Astrocyte (in vitro differentiated cells and primary cell): Measurements from ENCODE around the gene ITPKB. TPM values are rescaled to one million over a fixed set of nuclear protein-coding genes. Genes with fewer than 3 reads are reported as not detected.

Experiments
- DNase-seq: peaks from one replicate; pipeline ENCODE4 v3.0.0-alpha.2; 2010; ENCODE audit warnings: low read depth
- FAIRE-seq: peaks from 2 replicates; lab custom pipeline; 2011; peaks lifted over from hg19 to GRCh38; lab: Jason Lieb, UNC
- H2AFZ ChIP-seq: 2 replicates; pipeline ENCODE4 v1.6.0; 2012; ENCODE audit warnings: low read depth, low read length, inconsistent platforms
- H3K27ac ChIP-seq: 2 replicates; pipeline ENCODE4 v1.5.1; 2011; ENCODE audit warnings: low read depth, low read length, inconsistent platforms
- H3K27me3 ChIP-seq: 2 replicates; pipeline ENCODE4 v1.6.0; 2011; ENCODE audit warnings: low read length, inconsistent platforms; ENCODE audit not compliant: insufficient read depth
- H3K36me3 ChIP-seq: 2 replicates; pipeline ENCODE4 v1.5.1; 2011; ENCODE audit warnings: low read length, inconsistent platforms; ENCODE audit not compliant: insufficient read depth
- H3K4me1 ChIP-seq: 2 replicates; pipeline ENCODE4 v1.5.1; 2011; ENCODE audit warnings: low read length, inconsistent platforms; ENCODE audit not compliant: insufficient read depth
- H3K4me2 ChIP-seq: 2 replicates; pipeline ENCODE4 v1.6.0; 2012; ENCODE audit warnings: low read length, inconsistent platforms
- H3K4me3 ChIP-seq: 2 replicates; pipeline ENCODE4 v1.5.1; 2011; ENCODE audit warnings: low read depth, mild to moderate bottlenecking, low read length, inconsistent platforms; ENCODE audit not compliant: insufficient read depth
- H3K79me2 ChIP-seq: 2 replicates; pipeline ENCODE4 v1.6.0; 2012; ENCODE audit warnings: mild to moderate bottlenecking, low read length, inconsistent platforms; ENCODE audit not compliant: insufficient read depth
- H3K9ac ChIP-seq: 2 replicates; pipeline ENCODE4 v1.6.0; 2012; ENCODE audit warnings: mild to moderate bottlenecking, low read length, inconsistent platforms
- H3K9me3 ChIP-seq: 2 replicates; pipeline ENCODE4 v1.5.1; 2012; ENCODE audit warnings: low read depth, mild to moderate bottlenecking, low read length, inconsistent platforms; ENCODE audit not compliant: insufficient read depth
- H4K20me1 ChIP-seq: 2 replicates; pipeline ENCODE4 v1.6.0; 2012; ENCODE audit warnings: low read length, inconsistent platforms; ENCODE audit not compliant: insufficient read depth
- H3K27ac Mint-ChIP-seq: one replicate; pipeline ENCODE4 v1.8.0; 2021; ENCODE audit warnings: mild to moderate bottlenecking, mixed read lengths; ENCODE audit not compliant: unreplicated experiment
- H3K27me3 Mint-ChIP-seq: one replicate; pipeline ENCODE4 v1.8.0; 2021; ENCODE audit warnings: low read depth, mixed read lengths; ENCODE audit not compliant: unreplicated experiment
- H3K36me3 Mint-ChIP-seq: one replicate; pipeline ENCODE4 v1.8.0; 2021; ENCODE audit warnings: low read depth, mixed read lengths; ENCODE audit not compliant: unreplicated experiment
- H3K4me1 Mint-ChIP-seq: one replicate; pipeline ENCODE4 v1.8.0; 2021; ENCODE audit warnings: low read depth, mixed read lengths; ENCODE audit not compliant: unreplicated experiment
- H3K4me3 Mint-ChIP-seq: one replicate; pipeline ENCODE4 v1.8.0; 2021; ENCODE audit warnings: mild to moderate bottlenecking, moderate library complexity, mixed read lengths; ENCODE audit not compliant: unreplicated experiment
- H3K9me3 Mint-ChIP-seq: one replicate; pipeline ENCODE4 v1.8.0; 2021; ENCODE audit warnings: mild to moderate bottlenecking, mixed read lengths; ENCODE audit not compliant: unreplicated experiment
- EZH2 ChIP-seq: IDR thresholded peaks from 2 replicates; pipeline ENCODE4 v1.6.1; 2012; ENCODE audit warnings: mild to moderate bottlenecking, low read length, inconsistent platforms; ENCODE audit not compliant: insufficient read depth
- total RNA-seq: library from RNA; stranded (reverse); gene quantifications from 2 replicates; pipeline ENCODE4 v1.2.1, GENCODE V29; 2021
- TF ChIP-seq, protein P1 (sequence below): IDR thresholded peaks from 2 replicates; pipeline ENCODE4 v1.5.1; 2011; ENCODE audit warnings: low read depth, mild to moderate bottlenecking, inconsistent platforms, low read length, moderate library complexity; ENCODE audit not compliant: insufficient read depth

ITPKB gene
- total RNA-seq, 1 donor from 2014 or later: 10.5 TPM

DNA sequence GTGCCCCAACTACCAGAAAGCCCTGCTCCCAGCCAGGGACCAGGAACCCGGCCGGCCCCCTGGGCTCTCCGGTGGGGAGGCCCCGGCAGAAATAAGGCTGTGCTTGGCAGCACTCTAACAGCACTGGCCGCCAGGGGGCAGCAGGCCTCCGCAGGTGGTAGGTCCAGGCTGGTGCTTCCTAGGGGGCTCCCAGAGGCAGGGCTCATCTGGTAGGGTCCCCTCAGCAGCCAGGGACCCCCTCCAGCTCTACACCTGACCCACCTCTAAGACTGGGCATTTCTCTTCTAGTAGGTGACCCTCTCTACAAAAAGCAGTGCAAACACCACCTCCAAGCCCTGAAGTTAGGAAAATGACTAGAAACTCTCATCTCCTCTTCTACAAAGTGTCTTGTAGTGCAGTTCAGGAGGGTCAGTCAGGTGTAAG is 104.9 kb downstream of the ITPKB start:
- TF ChIP-seq, protein P1, sequence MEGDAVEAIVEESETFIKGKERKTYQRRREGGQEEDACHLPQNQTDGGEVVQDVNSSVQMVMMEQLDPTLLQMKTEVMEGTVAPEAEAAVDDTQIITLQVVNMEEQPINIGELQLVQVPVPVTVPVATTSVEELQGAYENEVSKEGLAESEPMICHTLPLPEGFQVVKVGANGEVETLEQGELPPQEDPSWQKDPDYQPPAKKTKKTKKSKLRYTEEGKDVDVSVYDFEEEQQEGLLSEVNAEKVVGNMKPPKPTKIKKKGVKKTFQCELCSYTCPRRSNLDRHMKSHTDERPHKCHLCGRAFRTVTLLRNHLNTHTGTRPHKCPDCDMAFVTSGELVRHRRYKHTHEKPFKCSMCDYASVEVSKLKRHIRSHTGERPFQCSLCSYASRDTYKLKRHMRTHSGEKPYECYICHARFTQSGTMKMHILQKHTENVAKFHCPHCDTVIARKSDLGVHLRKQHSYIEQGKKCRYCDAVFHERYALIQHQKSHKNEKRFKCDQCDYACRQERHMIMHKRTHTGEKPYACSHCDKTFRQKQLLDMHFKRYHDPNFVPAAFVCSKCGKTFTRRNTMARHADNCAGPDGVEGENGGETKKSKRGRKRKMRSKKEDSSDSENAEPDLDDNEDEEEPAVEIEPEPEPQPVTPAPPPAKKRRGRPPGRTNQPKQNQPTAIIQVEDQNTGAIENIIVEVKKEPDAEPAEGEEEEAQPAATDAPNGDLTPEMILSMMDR: peak; percentile 66
- TF ChIP-seq EZH2: no peak
- FAIRE-seq (no peak), DNase-seq (peak; percentile 21)
- Histone ChIP-seq H3K4me1 (no peaks in the 10 kb centered on the region), H3K9me3 (no peaks in the 10 kb centered on the region), H3K4me3 (no peak overlapping the region), H3K4me2 (no peak overlapping the region), H4K20me1 (no peaks in the 10 kb centered on the region), H3K36me3 (no peaks in the 10 kb centered on the region), H3K9ac (peak overlapping the region; percentile 17), H2AFZ (no peak overlapping the region), H3K27ac (no peak overlapping the region), H3K27me3 (no peaks in the 10 kb centered on the region), H3K79me2 (no peaks in the 10 kb centered on the region)
- H3K36me3 Mint-ChIP-seq: peaks cover 5% of the 10 kb centered on the region
- no peak overlapping the region for H3K4me3 Mint-ChIP-seq
- no peak overlapping the region for H3K27ac Mint-ChIP-seq
- H3K27me3 Mint-ChIP-seq: peaks cover 16% of the 10 kb centered on the region
- H3K4me1 Mint-ChIP-seq: peaks cover 3% of the 10 kb centered on the region
- no peaks in the 10 kb centered on the region for H3K9me3 Mint-ChIP-seq

DNA sequence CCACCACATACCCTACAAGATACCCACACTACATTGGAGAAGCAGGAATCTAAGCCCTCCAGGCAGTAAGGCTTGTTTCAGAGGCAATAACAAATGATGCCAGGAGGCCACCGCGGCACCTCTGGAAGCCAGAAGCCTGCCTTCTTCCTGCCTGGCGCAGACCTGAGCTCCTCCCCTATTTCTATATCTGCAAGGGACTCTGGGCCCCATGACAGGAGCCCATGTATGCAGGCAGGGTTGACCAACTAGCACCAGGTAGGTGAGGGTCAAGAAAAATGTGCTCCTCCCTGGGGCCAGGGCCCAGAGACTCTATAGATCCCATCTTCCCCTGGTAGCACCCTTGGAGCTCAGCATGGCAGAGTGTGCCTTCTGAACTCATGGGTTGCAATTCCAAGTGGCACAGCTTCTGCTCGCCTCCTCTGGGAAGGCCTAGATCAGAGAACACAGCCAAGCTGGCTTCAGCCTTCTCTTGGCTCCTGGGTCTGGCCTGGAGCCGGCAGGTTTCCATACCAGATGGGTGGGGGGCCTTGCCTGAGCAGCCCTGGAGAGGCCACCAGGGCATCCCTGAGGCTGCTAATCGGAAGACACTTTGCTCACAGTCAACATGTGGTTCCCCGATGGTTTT is 105.4 kb downstream of the ITPKB start:
- H3K4me3 Mint-ChIP-seq: no peak overlapping the region
- peak overlapping the region; percentile 17 for H3K9ac ChIP-seq
- no peak for FAIRE-seq
- peaks cover 5% of the 10 kb centered on the region for H3K36me3 Mint-ChIP-seq
- no peak overlapping the region for H3K4me3 ChIP-seq
- H3K9me3 ChIP-seq: no peaks in the 10 kb centered on the region
- TF ChIP-seq, protein P1: no peak
- no peak for TF ChIP-seq EZH2
- H3K27me3 Mint-ChIP-seq: peaks cover 19% of the 10 kb centered on the region
- H3K4me1 ChIP-seq: no peaks in the 10 kb centered on the region
- H3K27ac ChIP-seq: no peak overlapping the region
- H2AFZ ChIP-seq: no peak overlapping the region
- H3K4me2 ChIP-seq: no peak overlapping the region
- H4K20me1 ChIP-seq: no peaks in the 10 kb centered on the region
- no peaks in the 10 kb centered on the region for H3K79me2 ChIP-seq
- peaks cover 3% of the 10 kb centered on the region for H3K4me1 Mint-ChIP-seq
- no peaks in the 10 kb centered on the region for H3K9me3 Mint-ChIP-seq
- H3K27me3 ChIP-seq: no peaks in the 10 kb centered on the region
- no peak for DNase-seq
- no peak overlapping the region for H3K27ac Mint-ChIP-seq
- H3K36me3 ChIP-seq: no peaks in the 10 kb centered on the region

DNA sequence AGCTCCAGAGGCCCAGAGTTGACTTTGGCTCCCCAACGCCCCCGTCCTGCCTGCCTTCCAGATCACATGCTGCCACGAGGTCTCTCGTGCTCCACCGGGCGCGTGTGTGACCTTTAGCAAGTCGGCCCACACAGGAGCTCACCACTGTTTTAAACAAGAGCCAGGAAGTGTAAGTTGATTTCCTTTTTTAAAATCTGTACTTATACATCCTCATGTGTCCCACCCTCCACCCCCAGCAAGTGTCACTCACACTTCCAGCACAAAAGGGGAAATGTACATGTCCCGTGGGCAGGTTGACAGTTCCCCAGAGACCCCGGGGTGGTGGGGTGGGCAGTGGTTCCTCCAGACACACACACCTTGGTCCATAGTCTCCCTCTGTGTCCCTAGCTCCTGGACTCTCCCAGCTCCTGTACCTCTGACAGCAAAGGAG is 106.1 kb downstream of the ITPKB start:
- H3K27me3 ChIP-seq: no peaks in the 10 kb centered on the region
- Mint-ChIP-seq H3K36me3 (peaks cover 5% of the 10 kb centered on the region), H3K4me1 (peaks cover 3% of the 10 kb centered on the region), H3K4me3 (no peak overlapping the region), H3K9me3 (no peaks in the 10 kb centered on the region), H3K27me3 (peaks cover 20% of the 10 kb centered on the region), H3K27ac (no peak overlapping the region)
- H2AFZ ChIP-seq: no peak overlapping the region
- no peak overlapping the region for H3K9ac ChIP-seq
- no peaks in the 10 kb centered on the region for H3K79me2 ChIP-seq
- no peak overlapping the region for H3K27ac ChIP-seq
- no peaks in the 10 kb centered on the region for H4K20me1 ChIP-seq
- DNase-seq (no peak), FAIRE-seq (no peak)
- no peaks in the 10 kb centered on the region for H3K4me1 ChIP-seq
- no peak overlapping the region for H3K4me3 ChIP-seq
- no peaks in the 10 kb centered on the region for H3K36me3 ChIP-seq
- H3K9me3 ChIP-seq: no peaks in the 10 kb centered on the region
- TF ChIP-seq EZH2: no peak
- TF ChIP-seq, protein P1: no peak
- no peak overlapping the region for H3K4me2 ChIP-seq
